ENCODE measurements around the gene PRR33.

PRR33 gene

GRCh38 chr11:1851468-1852180, 40.1 kb downstream of the PRR33 start:
- no peak for DNase-seq (ENCODE audit: low read depth in 4 of 4, low spot score in 1 of 4)

DNA sequence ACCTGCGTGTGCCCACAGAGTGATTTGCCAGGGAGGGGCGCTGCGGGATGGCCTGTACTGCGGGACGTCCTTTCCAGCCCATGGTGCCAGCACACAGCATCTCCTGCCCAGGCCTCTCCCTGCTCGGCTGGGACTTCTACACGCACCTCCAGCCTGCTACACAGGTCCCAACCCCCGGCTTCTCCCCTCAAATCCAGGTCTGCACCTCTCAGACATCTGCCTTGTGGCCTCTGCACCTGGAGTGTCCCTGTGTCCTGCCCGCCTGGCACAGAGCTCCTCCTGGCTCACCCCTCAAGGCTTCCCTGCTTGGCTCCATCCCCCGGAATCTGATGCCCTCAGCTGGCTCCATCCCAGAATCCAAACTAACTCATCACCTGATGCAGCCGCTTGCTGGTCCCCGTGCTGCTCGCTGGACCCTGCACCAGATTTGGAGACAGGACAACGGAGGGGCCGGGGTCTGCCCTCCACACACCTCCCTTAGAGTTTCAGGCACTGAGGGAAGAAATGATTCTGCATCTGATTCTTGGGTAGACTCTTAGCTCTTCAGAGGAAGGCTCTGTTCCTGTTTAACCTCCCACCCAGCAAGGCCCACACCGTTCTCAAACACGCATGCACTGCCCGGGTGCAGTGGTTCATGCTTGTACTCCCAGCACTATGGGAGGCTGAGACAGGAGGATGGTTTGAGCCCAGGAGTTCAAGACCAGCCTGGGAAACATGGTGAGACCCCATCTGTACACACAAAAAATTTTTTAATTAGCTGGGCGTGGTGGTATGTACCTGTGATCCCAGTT, 42.9 kb downstream of the PRR33 start:
- DNase-seq (ENCODE audit: low read depth in 4 of 4, low spot score in 1 of 4) = no peak

GRCh38 chr11:1847926-1848639, 43.6 kb downstream of the PRR33 start:
- no peak for DNase-seq (ENCODE audit: low read depth in 4 of 4, low spot score in 1 of 4)

DNA sequence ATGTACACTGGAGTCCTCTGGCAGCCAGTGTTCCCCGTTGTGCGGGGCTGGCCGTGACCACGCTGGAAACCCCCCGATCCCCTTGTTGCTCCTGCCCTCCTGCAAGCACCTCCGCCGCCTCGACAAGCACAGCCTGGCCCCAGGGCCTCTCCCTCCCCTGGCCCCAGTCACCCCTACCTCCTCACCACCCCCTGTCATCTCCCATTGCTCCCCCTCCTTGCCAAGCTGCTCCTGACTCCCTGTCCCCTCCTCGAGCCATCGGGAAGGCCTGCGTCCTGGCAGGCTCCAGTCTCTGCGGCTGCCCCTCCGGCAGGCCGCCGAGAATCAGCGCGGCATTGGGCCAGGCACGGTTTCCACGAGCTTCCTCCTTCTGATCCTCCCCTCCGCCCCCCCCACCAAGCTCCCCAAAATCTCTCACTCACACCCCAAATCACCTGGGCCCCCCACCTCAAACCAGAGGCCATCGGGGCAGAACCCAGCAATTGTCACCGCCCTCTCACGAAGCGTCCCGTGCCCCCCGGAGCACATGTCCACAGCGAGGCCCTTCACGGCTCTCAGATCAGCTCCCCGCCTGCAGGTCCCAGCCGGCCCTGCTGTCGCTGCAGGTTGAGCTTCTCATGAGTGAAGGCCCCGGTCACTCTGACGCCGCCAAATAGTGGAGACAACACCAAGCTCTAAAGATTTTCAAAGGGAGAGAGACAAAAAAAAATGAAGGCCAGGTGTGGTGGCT, 44.5 kb downstream of the PRR33 start:
- DNase-seq (ENCODE audit: low read depth in 4 of 4, low spot score in 1 of 4) = no peak

DNA sequence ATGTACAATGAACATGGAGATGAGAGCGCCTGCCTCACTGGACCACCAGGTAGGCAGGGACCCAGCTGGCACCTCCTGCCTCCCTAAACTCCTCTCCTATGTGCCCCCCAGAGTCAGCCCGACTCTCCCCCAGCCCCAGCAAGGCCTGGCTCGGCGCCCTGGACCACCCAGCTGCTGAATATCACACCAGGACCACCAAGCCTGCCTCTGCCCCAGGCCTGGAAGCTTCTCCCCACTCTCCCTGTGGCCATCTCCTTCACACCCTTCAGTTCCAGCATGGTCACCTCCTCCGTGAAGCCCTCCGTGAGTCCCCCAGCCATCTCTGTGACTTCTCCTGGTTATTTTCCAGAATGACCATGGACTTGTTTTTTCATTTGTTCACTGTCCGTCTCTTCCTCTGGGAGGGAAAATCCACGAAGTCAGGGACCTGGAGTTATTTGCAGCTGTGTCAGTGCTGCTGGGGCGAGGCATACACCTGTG, 45.2 kb downstream of the PRR33 start:
- no peak for DNase-seq (ENCODE audit: low read depth in 4 of 4, low spot score in 1 of 4)

DNA sequence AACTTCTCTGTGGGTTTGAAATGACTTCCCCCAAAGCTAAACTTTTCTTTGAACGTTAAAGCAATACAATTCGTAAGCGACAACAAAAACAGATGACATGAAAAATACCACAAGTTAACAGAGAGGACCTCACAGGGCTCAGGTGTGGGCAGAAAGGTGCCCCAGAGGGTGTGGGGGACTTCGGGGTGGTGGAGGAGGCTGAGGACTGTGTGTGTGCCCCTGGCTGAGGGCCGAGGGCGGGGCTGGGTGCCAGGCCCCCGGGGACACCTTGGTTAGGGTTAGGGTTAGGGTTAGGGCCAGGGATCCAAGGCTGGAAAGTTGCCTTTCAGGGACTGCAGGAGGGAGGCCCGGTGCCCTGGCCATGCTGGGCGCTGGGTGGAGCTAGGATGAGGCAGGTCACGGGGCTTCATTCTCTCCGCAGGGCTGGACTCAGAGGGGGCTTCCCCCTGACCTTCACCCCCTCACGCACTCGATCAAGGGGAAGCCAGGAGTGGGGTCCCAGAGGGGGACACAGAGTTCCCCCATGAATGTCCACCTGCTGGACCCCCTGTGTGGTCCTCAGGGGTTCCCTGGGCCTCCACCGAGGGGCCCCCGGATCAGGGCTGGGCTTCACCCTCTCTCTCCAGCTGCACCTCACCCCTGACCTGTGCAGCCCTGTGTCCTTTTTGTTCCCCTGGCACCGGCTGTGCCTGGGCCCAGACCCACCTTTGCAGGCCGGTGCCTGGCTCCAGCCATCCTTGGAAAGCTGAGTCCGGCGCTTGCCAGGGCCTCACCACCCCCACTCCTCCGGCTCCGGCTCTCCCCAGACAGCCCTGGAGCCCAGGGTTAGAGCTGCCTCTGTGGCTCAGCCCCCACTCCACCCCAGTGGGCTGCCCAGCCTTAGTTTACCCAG, 45.9 kb downstream of the PRR33 start:
- DNase-seq (ENCODE audit: low read depth in 4 of 4, low spot score in 1 of 4) = no peak

- DNase-seq (ENCODE audit: low read depth in 4 of 4, low spot score in 1 of 4) = no peak
Measured at GRCh38 chr11:1845095-1845429, 46.6 kb downstream of the PRR33 start.

GRCh38 chr11:1844221-1845094, 47.2 kb downstream of the PRR33 start:
- DNase-seq (ENCODE audit: low read depth in 4 of 4, low spot score in 1 of 4) = no peak

DNA sequence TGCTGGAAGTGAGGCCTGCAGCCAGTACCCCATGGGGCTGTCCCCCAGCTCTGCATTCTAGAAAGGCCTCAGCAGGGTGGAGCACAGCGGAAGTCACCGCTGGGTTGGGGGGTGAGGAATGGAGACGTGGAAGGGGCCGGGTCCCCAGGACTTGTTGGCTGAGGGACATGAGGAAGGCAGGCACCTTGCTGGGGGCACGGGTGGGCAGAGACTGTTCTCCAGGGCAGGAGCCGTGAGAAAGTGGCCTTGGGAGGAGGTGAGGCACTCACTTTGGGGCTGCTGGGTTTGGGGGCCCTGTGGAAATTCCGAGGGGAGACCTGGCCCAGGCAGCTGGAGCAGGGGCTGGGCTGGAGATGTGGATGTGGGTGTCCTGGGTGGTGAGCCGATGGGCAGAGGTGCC, 47.9 kb downstream of the PRR33 start:
- DNase-seq (ENCODE audit: low read depth in 4 of 4, low spot score in 1 of 4) = no peak

GRCh38 chr11:1843098-1843473, 48.6 kb downstream of the PRR33 start:
- no peak for DNase-seq (ENCODE audit: low read depth in 4 of 4, low spot score in 1 of 4)

DNA sequence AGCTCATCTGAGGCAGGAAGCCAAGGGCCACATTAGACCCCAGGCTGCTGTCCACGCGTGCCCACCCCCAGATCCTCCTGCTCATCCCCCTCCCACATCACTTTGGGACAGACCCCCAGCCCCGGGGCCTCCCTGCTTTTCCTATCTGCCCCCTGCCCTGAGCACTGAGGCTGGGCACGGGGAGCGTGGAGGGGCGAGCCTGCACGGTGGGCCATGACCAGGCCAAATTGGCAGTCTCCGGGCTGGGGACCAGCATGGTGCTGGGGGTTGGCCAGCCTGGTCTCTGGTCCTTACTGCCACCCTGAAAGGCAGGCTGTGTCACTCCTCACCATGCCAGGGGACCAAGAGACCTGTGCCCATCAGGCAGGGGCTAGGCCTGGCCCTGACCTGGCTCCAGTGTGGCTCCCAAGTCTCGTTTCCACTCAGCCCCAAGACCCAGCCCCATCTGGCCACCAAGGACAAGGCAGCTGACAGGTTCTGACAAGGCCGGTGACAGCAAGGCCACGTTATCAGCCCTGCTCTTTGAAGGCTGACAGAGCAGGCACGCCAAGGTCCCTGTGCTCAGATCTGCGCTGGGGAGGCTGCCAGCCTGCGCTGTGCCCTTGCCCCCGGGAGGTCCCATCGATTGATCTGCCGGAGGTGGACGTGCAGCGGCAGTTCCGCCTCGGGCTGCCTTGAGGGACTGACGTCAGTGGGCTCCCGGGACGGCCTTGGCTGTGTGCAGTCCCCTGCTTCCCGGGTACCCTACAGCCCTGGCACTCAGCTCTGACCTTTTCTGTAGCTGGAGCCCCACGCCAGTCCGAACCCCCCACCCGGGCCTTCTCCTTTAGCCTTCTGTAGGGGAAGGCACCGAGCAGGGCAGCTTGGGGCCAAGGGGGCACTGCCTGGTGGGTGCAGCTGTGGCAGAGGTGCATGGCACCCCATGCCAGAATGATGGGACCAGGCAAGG, 49.3 kb downstream of the PRR33 start:
- no peak for DNase-seq (ENCODE audit: low read depth in 4 of 4, low spot score in 1 of 4)

DNA sequence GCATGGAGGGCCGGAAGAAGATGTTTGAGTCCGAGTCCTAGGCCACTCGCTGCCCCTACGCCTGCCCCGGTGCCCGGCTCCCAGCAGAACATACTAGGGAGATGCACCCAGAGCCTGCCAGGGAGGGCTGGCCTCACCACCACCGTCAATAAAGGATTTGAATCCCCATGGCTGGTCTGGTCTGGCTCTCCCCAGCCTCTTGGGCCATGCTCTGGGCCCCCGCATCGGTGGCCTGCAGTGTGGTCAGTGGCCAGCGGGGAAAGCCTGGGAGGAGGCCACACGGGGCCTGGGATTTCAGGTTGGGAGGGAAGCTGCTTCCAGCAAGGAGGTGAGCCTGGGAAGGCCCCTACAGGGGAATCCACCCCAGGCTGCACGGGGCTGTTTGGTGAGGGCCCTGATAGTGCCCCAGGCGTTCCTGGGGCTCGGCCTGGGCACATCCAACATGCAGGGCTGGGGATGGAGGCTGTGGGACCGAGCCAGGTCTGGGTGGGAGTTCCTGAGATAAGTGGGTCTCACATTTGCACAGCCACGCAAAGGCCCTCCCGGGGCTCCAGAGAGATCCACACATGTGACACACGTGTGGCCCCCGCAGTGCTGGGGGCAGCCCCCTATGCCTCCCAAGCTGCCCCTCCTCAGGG, 50.1 kb downstream of the PRR33 start:
- DNase-seq (ENCODE audit: low read depth in 4 of 4, low spot score in 1 of 4) = no peak

- DNase-seq (ENCODE audit: low read depth in 4 of 4, low spot score in 1 of 4) = no peak
Measured at GRCh38 chr11:1840780-1841480, 50.8 kb downstream of the PRR33 start.

GRCh38 chr11:1839924-1840779, 51.5 kb downstream of the PRR33 start:
- no peak for DNase-seq (ENCODE audit: low read depth in 4 of 4, low spot score in 1 of 4)

GRCh38 chr11:1839204-1839923, 52.3 kb downstream of the PRR33 start:
- DNase-seq (ENCODE audit: low read depth in 4 of 4, low spot score in 1 of 4) = no peak
